GM19468 (cell line): ENCODE measurements around the gene AP5Z1.
"Not testable (repeated sequence)": the region's sequence is repeated elsewhere in the genome, so short reads cannot be mapped to it uniquely, and the experiment has no call there.

ENCODE experiments used
- ATAC-seq: cut with Tn5 transposase; IDR thresholded peaks from one replicate; pipeline ENCODE4 v1.9.1; 2021; ENCODE audit warnings: mild to moderate bottlenecking, moderate library complexity, moderate number of reproducible peaks; ENCODE audit not compliant: unreplicated experiment; ENCODE audit errors: extremely low read depth

AP5Z1 gene

GRCh38 chr7:4800487-4800886, 25.1 kb downstream of the AP5Z1 start:
- no peak for ATAC-seq

GRCh38 chr7:4800926-4801838, 25.8 kb downstream of the AP5Z1 start:
- no peak for ATAC-seq

GRCh38 chr7:4801839-4802231, 26.4 kb downstream of the AP5Z1 start:
- no peak for ATAC-seq

- not testable (repeated sequence) for ATAC-seq
Measured at GRCh38 chr7:4802577-4802976, 27.2 kb downstream of the AP5Z1 start.

GRCh38 chr7:4803397-4804241, 28.2 kb downstream of the AP5Z1 start:
- no peak for ATAC-seq

- ATAC-seq, result no peak
Measured at GRCh38 chr7:4805110-4805983, 29.9 kb downstream of the AP5Z1 start.

GRCh38 chr7:4805984-4806300, 30.5 kb downstream of the AP5Z1 start:
- no peak for ATAC-seq

GRCh38 chr7:4806983-4807597, 31.7 kb downstream of the AP5Z1 start:
- no peak for ATAC-seq

GRCh38 chr7:4807598-4808016, 32.2 kb downstream of the AP5Z1 start:
- ATAC-seq, result no peak

- no peak for ATAC-seq
Measured at GRCh38 chr7:4808026-4808425, 32.6 kb downstream of the AP5Z1 start.

GRCh38 chr7:4808565-4808964, 33.1 kb downstream of the AP5Z1 start:
- no peak for ATAC-seq

- no peak for ATAC-seq
Measured at GRCh38 chr7:4809091-4809591, 33.7 kb downstream of the AP5Z1 start.

- ATAC-seq, result no peak
Measured at GRCh38 chr7:4809666-4810065, 34.2 kb downstream of the AP5Z1 start.

GRCh38 chr7:4814433-4814832, 39.0 kb downstream of the AP5Z1 start:
- ATAC-seq, result no peak

GRCh38 chr7:4815121-4815520, 39.7 kb downstream of the AP5Z1 start:
- no peak for ATAC-seq

- no peak for ATAC-seq
Measured at GRCh38 chr7:4815609-4816418, 40.4 kb downstream of the AP5Z1 start.

- no peak for ATAC-seq
Measured at GRCh38 chr7:4816419-4817080, 41.1 kb downstream of the AP5Z1 start.

GRCh38 chr7:4817178-4817901, 41.9 kb downstream of the AP5Z1 start:
- ATAC-seq, result no peak
